HPDE6-E6E7 (cell line): ENCODE results near the gene DUSP18.
"Not testable (repeated sequence)": the region's sequence is repeated elsewhere in the genome, so short reads cannot be mapped to it uniquely, and the experiment has no call there.

Experiments used
- DNase-seq: peaks from one replicate; pipeline ENCODE4 v3.0.0; 2011; ENCODE audit warnings: missing footprints; ENCODE audit errors: extremely low spot score

Gene DUSP18

GRCh38 chr22:30679895-30680690, 12.4 kb upstream of the DUSP18 start:
- not testable (repeated sequence) for DNase-seq

DNA sequence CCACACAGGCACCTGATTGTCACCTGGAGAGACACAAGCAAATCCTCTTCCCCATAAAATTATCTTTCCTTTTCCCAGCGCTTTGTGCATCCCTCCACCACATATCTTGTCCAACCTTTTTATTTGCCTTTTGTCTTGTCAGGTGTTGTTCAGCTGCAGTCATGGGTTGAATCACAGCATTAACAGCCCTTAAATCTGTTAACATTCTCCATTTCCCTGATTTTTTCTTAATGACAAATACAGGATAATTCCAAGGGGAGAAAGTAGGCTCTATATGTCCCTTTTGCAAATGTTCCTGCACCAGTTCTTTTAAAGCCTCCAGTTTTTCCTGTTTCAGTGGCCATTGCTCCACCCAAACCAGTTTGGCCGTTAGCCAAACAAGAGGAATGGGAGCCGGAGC, 8.9 kb upstream of the DUSP18 start:
- not testable (repeated sequence) for DNase-seq

DNA sequence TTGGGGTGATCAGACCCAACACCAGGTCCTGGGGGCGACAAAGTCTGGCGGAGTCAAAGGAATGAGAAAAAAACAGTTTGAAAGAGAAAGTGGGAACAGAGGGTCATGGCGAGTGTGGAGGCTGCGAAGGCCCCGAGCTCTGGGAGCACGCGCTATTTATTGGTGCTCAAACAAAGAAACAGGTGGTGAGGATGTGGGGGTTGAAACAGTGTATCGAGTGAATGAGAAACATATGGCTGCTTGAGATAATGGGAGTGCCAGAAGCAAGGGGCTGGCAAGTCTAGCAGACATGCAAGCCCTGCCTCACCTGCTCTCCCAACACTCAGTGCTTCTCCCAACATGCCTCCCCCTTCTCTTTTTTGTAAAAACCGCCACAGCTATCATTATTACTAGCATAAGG, 7.8 kb upstream of the DUSP18 start:
- no peak for DNase-seq

- no peak for DNase-seq
Measured at GRCh38 chr22:30674482-30674881, 6.8 kb upstream of the DUSP18 start.

GRCh38 chr22:30673136-30673535, 5.5 kb upstream of the DUSP18 start:
- no peak for DNase-seq

DNA sequence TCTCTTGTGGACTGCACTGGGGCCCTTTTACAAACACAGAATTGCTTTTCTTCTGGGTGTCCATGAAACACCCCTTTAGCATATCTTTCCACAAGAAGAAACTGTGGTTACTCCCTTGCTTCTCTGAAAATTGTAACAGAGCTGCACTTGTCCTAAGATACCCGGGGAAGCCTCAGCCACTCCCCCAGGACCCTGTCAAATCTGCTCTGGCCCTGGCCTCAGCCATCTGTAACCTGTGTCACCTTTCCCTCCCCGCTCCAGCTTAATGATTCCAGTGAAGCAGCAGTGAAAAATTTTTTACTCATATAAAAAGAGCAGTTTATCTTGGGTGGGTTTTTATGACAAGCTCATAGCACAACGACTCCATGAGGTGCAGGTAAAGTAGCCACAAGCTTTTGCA, 3.4 kb upstream of the DUSP18 start:
- no peak for DNase-seq

GRCh38 chr22:30668386-30668710, 673 bp upstream of the DUSP18 start:
- no peak for DNase-seq

DNA sequence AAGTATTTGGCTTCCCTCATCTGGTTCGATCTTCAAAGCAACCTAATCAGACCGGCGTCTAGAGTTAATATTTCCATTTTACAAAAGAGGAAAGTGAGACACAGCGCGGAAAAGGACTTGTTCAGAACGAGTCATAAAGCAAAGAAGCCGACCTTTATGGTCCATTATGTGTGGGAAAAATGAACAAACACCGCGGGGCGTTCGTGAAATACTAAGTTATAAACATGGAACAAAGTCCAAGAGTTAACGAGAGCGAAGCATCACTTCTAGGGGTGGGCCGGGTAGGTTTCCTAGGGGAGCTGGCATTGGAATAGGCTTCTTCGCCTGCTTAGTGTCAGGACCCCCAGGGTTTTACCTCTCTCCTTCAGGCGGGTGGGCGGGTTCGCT, 575 bp downstream of the DUSP18 start:
- no peak for DNase-seq

- no peak for DNase-seq
Measured at GRCh38 chr22:30665786-30666185, 1.9 kb downstream of the DUSP18 start.

GRCh38 chr22:30665266-30665665, 2.4 kb downstream of the DUSP18 start:
- no peak for DNase-seq

DNA sequence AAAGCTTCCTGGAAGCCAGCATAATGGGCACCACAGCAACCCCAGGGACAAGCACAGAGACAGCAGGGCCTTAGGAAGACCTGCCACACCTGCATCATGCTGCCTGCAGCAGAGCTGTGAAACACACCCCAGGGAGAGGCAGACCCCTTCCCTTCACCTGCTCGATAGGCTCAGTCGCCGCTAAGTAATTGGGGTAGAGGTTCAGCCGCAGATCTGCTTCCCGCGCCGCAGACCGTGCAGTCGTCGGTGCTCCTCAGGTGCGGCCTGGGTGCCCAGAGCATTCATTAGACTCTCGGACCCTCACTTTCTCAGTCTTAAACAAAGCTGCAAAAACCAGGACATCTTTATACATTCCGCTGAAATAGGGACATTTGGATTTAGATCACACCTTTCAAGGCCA, 2.9 kb downstream of the DUSP18 start:
- no peak for DNase-seq

DNA sequence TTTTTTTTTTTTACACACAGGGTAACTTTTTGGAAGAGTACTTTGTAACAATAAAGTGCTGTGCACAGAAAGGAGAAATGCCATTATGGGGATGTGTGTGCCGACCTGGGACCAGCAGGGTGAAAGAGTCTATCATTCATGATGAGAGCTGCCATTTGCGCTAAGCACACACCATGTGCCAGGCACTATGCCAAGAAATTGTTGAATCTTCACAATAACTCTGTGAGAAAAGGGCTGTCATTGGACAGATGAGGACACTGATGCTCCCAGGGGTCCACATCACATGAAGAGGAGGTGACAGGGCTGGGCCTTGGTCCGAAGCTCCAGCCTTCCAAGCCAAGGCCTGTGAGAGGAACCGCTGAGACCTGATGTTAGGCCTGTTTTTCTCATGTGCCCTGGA, 5.6 kb downstream of the DUSP18 start:
- no peak for DNase-seq

DNA sequence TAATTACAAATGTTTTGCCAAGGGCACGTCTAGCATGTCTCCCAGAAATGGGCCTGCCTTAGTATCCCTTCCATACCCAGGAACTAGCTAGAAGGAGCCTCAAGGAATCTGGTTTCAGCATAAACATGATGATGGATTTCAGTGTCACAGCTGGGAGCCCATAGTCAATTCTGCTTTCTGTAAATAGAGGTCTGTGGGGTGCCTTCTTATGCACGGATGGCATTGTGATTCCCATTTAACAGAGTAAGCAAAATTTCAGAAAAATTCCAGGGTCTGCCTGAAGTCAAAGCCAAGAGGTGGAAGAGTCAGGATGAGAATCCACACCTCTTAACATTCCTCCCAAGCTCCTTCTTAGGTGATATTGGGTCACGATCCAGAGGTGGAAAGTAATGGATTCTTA, 12.1 kb downstream of the DUSP18 start:
- DNase-seq: no peak

DNA sequence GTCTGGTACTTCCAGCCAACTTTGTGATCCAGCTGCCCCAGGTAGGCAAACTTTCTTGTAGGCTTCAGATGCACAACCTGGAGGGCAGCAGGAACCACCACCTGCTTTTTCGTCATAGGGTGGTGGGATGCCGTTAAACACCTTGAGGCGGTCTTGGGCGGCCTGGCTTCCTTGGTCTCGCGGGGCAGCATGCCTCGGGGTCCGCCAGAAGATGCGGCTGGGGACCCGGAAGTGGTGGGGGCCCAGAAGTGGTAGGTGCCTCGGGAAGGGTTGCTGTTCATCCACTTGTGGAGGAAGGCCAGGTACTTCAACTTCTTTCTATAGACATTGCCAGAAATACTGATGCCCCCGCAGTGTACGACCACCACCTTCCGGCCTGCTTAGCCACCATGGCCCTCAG, 13.3 kb downstream of the DUSP18 start:
- DNase-seq: no peak

GRCh38 chr22:30652852-30653251, 14.8 kb downstream of the DUSP18 start:
- DNase-seq: no peak

DNA sequence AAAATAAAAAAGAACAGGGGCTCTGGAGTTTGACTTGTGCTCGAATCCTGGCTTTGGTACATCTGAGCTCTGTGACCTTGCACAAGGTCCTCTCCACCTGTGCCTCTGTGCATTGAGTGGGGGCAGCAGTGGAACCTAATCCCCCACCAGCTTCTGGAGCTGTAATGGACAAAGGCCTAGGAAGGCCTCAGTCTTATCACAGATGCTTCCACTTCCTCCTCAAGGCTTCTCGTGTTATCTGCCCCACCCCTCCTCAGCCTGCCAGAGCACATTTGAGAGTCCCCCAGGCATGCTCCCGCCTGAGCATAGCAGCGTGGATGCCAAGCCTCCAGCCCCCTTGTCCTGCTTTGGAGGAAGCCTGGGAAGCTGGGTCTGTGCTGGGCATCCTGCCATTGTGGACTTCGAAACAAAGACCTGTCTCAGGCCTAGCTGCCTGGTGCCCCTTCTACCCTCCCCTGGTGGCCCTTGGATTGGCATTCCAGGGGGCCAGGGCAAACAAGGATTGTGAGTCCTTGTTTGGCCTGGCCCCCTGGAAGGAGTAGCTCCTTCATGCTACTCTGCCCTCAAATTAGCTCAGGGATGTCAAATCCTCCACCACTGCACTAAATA, 17.1 kb downstream of the DUSP18 start:
- DNase-seq: no peak

DNA sequence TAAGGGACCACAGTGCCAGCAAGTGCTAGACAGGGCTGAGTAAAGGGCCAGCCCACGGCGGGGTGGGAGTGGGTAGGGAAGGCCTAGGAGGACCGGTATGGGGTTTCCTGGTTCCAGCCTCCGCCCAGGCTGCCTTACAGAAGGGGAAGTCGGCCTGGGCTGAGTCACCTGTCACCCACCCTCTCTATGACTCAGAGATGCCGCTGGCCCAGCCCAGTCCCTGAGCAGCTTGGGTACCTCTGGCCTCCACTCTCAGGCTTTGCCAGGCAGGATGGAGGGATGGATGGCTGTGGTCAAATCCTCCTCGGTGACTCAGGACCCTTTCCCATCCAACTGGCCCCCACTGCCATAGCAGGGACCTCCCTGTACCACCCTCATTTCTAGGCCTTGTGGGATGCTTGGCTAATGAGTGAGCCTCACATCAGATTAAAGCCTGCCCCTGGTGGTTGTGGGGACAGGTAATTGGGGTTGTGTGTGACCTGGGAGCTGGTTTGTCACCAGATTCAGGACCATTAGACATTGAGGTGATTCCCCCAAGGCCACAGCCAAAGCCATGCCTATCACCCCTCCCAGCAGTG, 18.2 kb downstream of the DUSP18 start:
- peak; percentile 98 for DNase-seq

DNA sequence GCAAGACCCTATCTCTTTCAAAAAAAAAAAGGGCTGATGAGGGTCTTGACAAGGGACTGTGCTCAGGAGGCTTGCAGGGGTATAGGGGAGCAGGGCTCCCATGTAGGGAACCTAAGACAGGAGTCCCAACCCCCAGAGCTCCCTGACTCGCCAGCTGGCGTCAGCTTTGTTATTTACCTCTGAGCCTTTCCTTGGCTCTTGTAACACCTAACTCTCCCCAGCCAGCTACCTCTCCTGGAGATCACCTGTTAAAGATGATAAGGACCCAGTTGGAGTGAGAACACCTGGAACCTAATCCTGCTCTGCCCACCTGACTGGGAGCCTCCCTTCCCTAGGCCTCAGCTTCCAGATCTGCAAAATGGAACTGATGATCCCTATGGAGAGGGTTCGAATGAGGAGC, 18.9 kb downstream of the DUSP18 start:
- no peak for DNase-seq

DNA sequence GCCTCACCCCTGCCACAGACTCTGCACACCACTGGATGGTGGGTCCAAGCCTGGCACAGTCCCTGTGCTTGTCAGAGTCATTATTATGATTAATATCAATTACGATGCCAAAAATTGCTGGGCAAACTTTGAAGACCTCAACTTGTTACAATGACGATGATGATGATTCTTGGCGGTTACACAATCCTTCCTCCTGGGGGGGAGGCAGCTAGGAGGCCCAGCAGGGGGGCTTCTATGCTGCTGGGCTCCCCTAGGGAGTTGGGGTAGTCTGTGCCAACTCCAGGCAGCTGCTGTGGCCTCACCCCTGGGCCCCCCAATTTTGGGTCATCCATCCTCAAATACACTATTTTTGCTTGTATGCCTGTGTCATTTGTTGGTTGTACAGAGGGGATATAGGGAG, 20.1 kb downstream of the DUSP18 start:
- no peak for DNase-seq

- DNase-seq: no peak
Measured at GRCh38 chr22:30646518-30647160, 21.0 kb downstream of the DUSP18 start.

DNA sequence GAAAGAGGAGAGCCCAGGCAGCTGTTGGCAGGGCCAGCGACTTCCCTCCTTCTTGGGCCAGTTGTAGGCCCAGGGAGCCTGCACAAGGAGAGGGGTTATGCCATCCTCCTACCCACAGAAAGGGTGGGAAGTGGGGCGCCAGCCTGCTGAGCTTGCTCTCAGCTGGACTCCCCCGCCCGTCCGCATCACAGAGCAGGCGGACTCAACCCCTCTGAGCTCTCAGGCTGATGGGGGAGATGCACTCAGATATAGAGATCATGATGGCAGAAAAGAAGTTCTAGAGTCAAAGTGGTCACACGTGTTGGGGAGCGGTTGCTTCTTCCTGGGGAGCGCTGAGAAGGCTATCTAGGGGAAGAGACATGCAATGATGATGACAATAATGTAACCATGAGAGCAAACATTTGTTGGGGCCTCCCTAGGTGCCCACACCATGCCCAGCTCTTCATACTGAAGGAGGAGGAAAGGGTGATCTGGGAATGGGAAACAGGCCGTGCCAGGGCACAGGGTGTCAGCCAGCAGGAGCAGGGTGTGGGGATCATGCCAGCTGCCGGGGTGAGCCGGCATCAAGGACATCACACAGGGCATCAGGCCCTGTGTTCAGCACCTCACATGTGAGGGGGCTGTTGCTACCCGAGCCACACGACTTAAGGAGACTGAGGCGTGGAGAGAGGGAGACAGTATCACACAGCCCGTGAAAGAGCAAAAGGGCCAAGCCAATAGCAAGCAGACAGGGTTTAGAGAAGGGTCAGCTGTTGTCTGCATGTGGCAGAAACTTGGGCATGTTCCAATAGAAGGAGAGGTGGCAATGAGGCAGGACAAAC, 24.4 kb downstream of the DUSP18 start:
- DNase-seq: no peak

GRCh38 chr22:30640839-30641430, 26.7 kb downstream of the DUSP18 start:
- DNase-seq: no peak
